Mesendoderm (in vitro differentiated cells): ENCODE measurements around the gene CPEB3.
"Not testable (repeated sequence)": the region's sequence is repeated elsewhere in the genome, so short reads cannot be mapped to it uniquely, and the experiment has no call there.

Experiments
- DNase-seq: peaks from one replicate; pipeline ENCODE4 v3.0.0; 2013
- H2AK5ac ChIP-seq: 2 replicates; pipeline ENCODE4 v1.6.1; 2013; ENCODE audit warnings: low read length, inconsistent platforms
- H2BK120ac ChIP-seq: 2 replicates; pipeline ENCODE4 v1.6.1; 2013; ENCODE audit warnings: low read depth, mild to moderate bottlenecking, low read length, moderate library complexity, mixed read lengths
- H2BK15ac ChIP-seq: replicated peaks from 2 replicates; pipeline ENCODE4 v1.6.1; 2013; ENCODE audit warnings: low read depth, mild to moderate bottlenecking, moderate library complexity
- H2BK5ac ChIP-seq: 2 replicates; pipeline ENCODE4 v1.6.1; 2013; ENCODE audit warnings: low read length, inconsistent platforms
- H3K18ac ChIP-seq: 2 replicates; pipeline ENCODE4 v1.6.1; 2013; ENCODE audit warnings: mild to moderate bottlenecking, low read length, mixed read lengths
- H3K23ac ChIP-seq: one replicate; pipeline ENCODE4 v1.6.1; 2013; ENCODE audit warnings: low read length
- H3K27ac ChIP-seq: 2 replicates; pipeline ENCODE4 v1.5.1; 2013; ENCODE audit warnings: low read depth, mild to moderate bottlenecking, inconsistent platforms, low read length, moderate library complexity
- H3K27me3 ChIP-seq: 2 replicates; pipeline ENCODE4 v1.6.1; 2013; ENCODE audit warnings: low read length, control low read depth, mild to moderate bottlenecking, inconsistent platforms; ENCODE audit not compliant: insufficient read depth, poor library complexity
- H3K36me3 ChIP-seq: 2 replicates; pipeline ENCODE4 v1.6.1; 2013; ENCODE audit warnings: low read length, inconsistent platforms; ENCODE audit not compliant: control insufficient read depth, insufficient read depth
- H3K4ac ChIP-seq: one replicate; pipeline ENCODE4 v1.6.1; 2013; ENCODE audit warnings: low read depth, mild to moderate bottlenecking, low read length, moderate library complexity
- H3K4me1 ChIP-seq: 2 replicates; pipeline ENCODE4 v1.6.1; 2013; ENCODE audit warnings: low read depth, low read length, inconsistent platforms; ENCODE audit not compliant: control insufficient read depth
- H3K4me2 ChIP-seq: 2 replicates; pipeline ENCODE4 v1.6.1; 2013; ENCODE audit warnings: low read length
- H3K4me3 ChIP-seq: 2 replicates; pipeline ENCODE4 v1.5.1; 2013; ENCODE audit warnings: mild to moderate bottlenecking, low read length
- H3K56ac ChIP-seq: one replicate; pipeline ENCODE4 v1.6.1; 2013; ENCODE audit warnings: low read length
- H3K79me1 ChIP-seq: 2 replicates; pipeline ENCODE4 v1.6.1; 2013; ENCODE audit warnings: low read length, inconsistent platforms
- H3K79me2 ChIP-seq: 2 replicates; pipeline ENCODE4 v1.6.1; 2013; ENCODE audit warnings: mild to moderate bottlenecking, low read length; ENCODE audit not compliant: control insufficient read depth, insufficient read depth
- H3K9ac ChIP-seq: 2 replicates; pipeline ENCODE4 v1.6.1; 2013; ENCODE audit warnings: low read length, inconsistent platforms
- H4K5ac ChIP-seq: one replicate; pipeline ENCODE4 v1.6.1; 2013; ENCODE audit warnings: low read length
- H4K8ac ChIP-seq: one replicate; pipeline ENCODE4 v1.6.1; 2013; ENCODE audit warnings: low read depth, mild to moderate bottlenecking, control low read depth, low read length, moderate library complexity
- WGBS: extraction: QIAGEN DNeasy Blood & Tissue Kit; methylation state at CpG from one replicate; pipeline ENCODE4 v1.1.7; 2013; ENCODE audit warnings: low lambda C conversion rate, missing lambda C conversion rate; ENCODE audit not compliant: insufficient coverage; ENCODE audit errors: extremely low coverage; 5-methylcytosine and 5-hydroxymethylcytosine counted together

Gene CPEB3

GRCh38 chr10:92215222-92215621 lies 75.7 kb downstream of the CPEB3 start:
- not testable (repeated sequence) for H3K9ac ChIP-seq, DNase-seq, H4K8ac ChIP-seq, H3K36me3 ChIP-seq, H4K5ac ChIP-seq, H3K79me1 ChIP-seq, H3K4me3 ChIP-seq, H3K56ac ChIP-seq, H3K4me1 ChIP-seq, H3K4ac ChIP-seq, H3K79me2 ChIP-seq, H2AK5ac ChIP-seq, H3K27me3 ChIP-seq, H3K18ac ChIP-seq, H2BK15ac ChIP-seq, H3K27ac ChIP-seq, H2BK5ac ChIP-seq, H3K23ac ChIP-seq, H2BK120ac ChIP-seq, H3K4me2 ChIP-seq
- WGBS: no CpG with 5 or more reads among the region's 9 CpGs

GRCh38 chr10:92213049-92213448 lies 77.8 kb downstream of the CPEB3 start:
- H2BK120ac ChIP-seq: no peak overlapping the region
- no peak overlapping the region for H3K18ac ChIP-seq
- H3K4me1 ChIP-seq: no peaks in the 10 kb centered on the region
- H3K4me2 ChIP-seq: no peak overlapping the region
- H3K4me3 ChIP-seq: no peak overlapping the region
- H3K23ac ChIP-seq: no peak overlapping the region
- H2BK5ac ChIP-seq: no peak overlapping the region
- H3K27ac ChIP-seq: no peak overlapping the region
- no peaks in the 10 kb centered on the region for H3K79me1 ChIP-seq
- H3K36me3 ChIP-seq: no peaks in the 10 kb centered on the region
- H4K8ac ChIP-seq: no peak overlapping the region
- no peak overlapping the region for H3K4ac ChIP-seq
- no peak overlapping the region for H4K5ac ChIP-seq
- no peak overlapping the region for H2BK15ac ChIP-seq
- H3K79me2 ChIP-seq: no peaks in the 10 kb centered on the region
- H3K27me3 ChIP-seq: no peaks in the 10 kb centered on the region
- no peak overlapping the region for H3K56ac ChIP-seq
- no peak overlapping the region for H3K9ac ChIP-seq
- 100% methylated on average over 1 of the region's 2 CpGs for WGBS
- DNase-seq: no peak
- H2AK5ac ChIP-seq: no peak overlapping the region

- Histone ChIP-seq H4K8ac (no peak overlapping the region), H3K27ac (no peak overlapping the region), H3K56ac (no peak overlapping the region), H4K5ac (no peak overlapping the region), H3K27me3 (no peaks in the 10 kb centered on the region), H3K23ac (no peak overlapping the region), H3K79me1 (no peaks in the 10 kb centered on the region), H2AK5ac (no peak overlapping the region), H2BK5ac (no peak overlapping the region), H3K4me1 (no peaks in the 10 kb centered on the region), H2BK15ac (no peak overlapping the region), H2BK120ac (no peak overlapping the region), H3K36me3 (no peaks in the 10 kb centered on the region), H3K79me2 (no peaks in the 10 kb centered on the region), H3K4me2 (no peak overlapping the region), H3K4me3 (no peak overlapping the region), H3K18ac (no peak overlapping the region), H3K4ac (no peak overlapping the region), H3K9ac (no peak overlapping the region)
- no peak for DNase-seq
- WGBS: no CpG with 5 or more reads among the region's 3 CpGs
Measured at GRCh38 chr10:92208736-92209135, 82.1 kb downstream of the CPEB3 start.

- H3K56ac ChIP-seq: no peak overlapping the region
- no peak for DNase-seq
- no peak overlapping the region for H3K27ac ChIP-seq
Measured at GRCh38 chr10:92208157-92208720, 82.6 kb downstream of the CPEB3 start.

GRCh38 chr10:92207061-92207460 lies 83.8 kb downstream of the CPEB3 start:
- Histone ChIP-seq H3K27me3 (no peaks in the 10 kb centered on the region), H3K23ac (no peak overlapping the region), H3K9ac (no peak overlapping the region), H2AK5ac (no peak overlapping the region), H3K79me2 (no peaks in the 10 kb centered on the region), H3K4me3 (no peak overlapping the region), H3K27ac (no peak overlapping the region), H4K5ac (no peak overlapping the region), H2BK15ac (no peak overlapping the region), H3K56ac (no peak overlapping the region), H3K4me2 (no peak overlapping the region), H3K18ac (no peak overlapping the region), H4K8ac (no peak overlapping the region), H2BK5ac (no peak overlapping the region), H3K79me1 (no peaks in the 10 kb centered on the region), H3K4ac (no peak overlapping the region), H3K36me3 (no peaks in the 10 kb centered on the region), H2BK120ac (no peak overlapping the region), H3K4me1 (no peaks in the 10 kb centered on the region)
- no CpG with 5 or more reads among the region's 1 CpG for WGBS
- DNase-seq: peak; percentile 27

More at GRCh38 chr10:92208157-92208720, 82.6 kb downstream of the CPEB3 start:
- Histone ChIP-seq H2AK5ac (no peak overlapping the region), H3K4me3 (no peak overlapping the region), H4K5ac (no peak overlapping the region), H3K79me2 (no peaks in the 10 kb centered on the region), H3K23ac (no peak overlapping the region), H3K27me3 (no peaks in the 10 kb centered on the region), H3K9ac (no peak overlapping the region), H3K36me3 (no peaks in the 10 kb centered on the region), H2BK5ac (no peak overlapping the region), H2BK15ac (no peak overlapping the region), H3K79me1 (no peaks in the 10 kb centered on the region), H3K4me1 (no peaks in the 10 kb centered on the region), H3K4me2 (no peak overlapping the region), H2BK120ac (no peak overlapping the region), H3K4ac (no peak overlapping the region), H3K18ac (no peak overlapping the region), H4K8ac (no peak overlapping the region)

- no peak for DNase-seq
- no peak overlapping the region for H4K5ac ChIP-seq
- no peak overlapping the region for H2AK5ac ChIP-seq
- no peak overlapping the region for H3K4me3 ChIP-seq
- no peak overlapping the region for H3K4ac ChIP-seq
- WGBS: no CpG with 5 or more reads among the region's 6 CpGs
- no peak overlapping the region for H3K9ac ChIP-seq
- H3K27me3 ChIP-seq: no peaks in the 10 kb centered on the region
- H3K4me1 ChIP-seq: no peaks in the 10 kb centered on the region
- no peak overlapping the region for H3K18ac ChIP-seq
- no peak overlapping the region for H2BK15ac ChIP-seq
- no peak overlapping the region for H3K4me2 ChIP-seq
- H3K79me2 ChIP-seq: no peaks in the 10 kb centered on the region
- H2BK5ac ChIP-seq: no peak overlapping the region
- no peak overlapping the region for H3K27ac ChIP-seq
- no peak overlapping the region for H3K56ac ChIP-seq
- H4K8ac ChIP-seq: no peak overlapping the region
- no peaks in the 10 kb centered on the region for H3K79me1 ChIP-seq
- no peak overlapping the region for H3K23ac ChIP-seq
- H3K36me3 ChIP-seq: no peaks in the 10 kb centered on the region
- H2BK120ac ChIP-seq: no peak overlapping the region
Measured at GRCh38 chr10:92203919-92204623, 86.8 kb downstream of the CPEB3 start.
